DOHH2 (cell line): ENCODE data around the gene AUTS2.

Source experiments
- H3F3A ChIP-seq: fragments of 200-600 bp; sonication (generic), shearing (Covaris generic); 2 replicates; pipeline ENCODE4 v1.6.0; 2016; ENCODE audit warnings: antibody characterized with exemption, mild to moderate bottlenecking; ENCODE audit not compliant: control insufficient read depth, insufficient read depth
- H3K27ac ChIP-seq: fragments of 200-600 bp; sonication (generic); 2 replicates; pipeline ENCODE4 v1.5.1; 2014; ENCODE audit warnings: low read depth, mild to moderate bottlenecking, low read length, moderate library complexity
- H3K27me3 ChIP-seq: fragments of 200-600 bp; sonication (generic); 2 replicates; pipeline ENCODE4 v1.6.1; 2014; ENCODE audit warnings: mild to moderate bottlenecking, low read length, mixed read lengths; ENCODE audit not compliant: control insufficient read depth
- H3K36me3 ChIP-seq: fragments of 200-600 bp; sonication (generic); 2 replicates; pipeline ENCODE4 v1.6.1; 2014; ENCODE audit warnings: mild to moderate bottlenecking, low read length, moderate library complexity, mixed read lengths; ENCODE audit not compliant: control insufficient read depth
- H3K4me1 ChIP-seq: fragments of 200-600 bp; sonication (generic); 2 replicates; pipeline ENCODE4 v1.6.1; 2014; ENCODE audit warnings: mild to moderate bottlenecking, low read length, mixed read lengths; ENCODE audit not compliant: control insufficient read depth
- H3K4me2 ChIP-seq: fragments of 200-600 bp; sonication (generic); 2 replicates; pipeline ENCODE4 v1.6.0; 2014; ENCODE audit warnings: mild to moderate bottlenecking, low read length, moderate library complexity
- H3K4me3 ChIP-seq: fragments of 200-600 bp; sonication (generic); 2 replicates; pipeline ENCODE4 v1.5.1; 2014; ENCODE audit warnings: mild to moderate bottlenecking, low read length, mixed read lengths
- H3K79me2 ChIP-seq: fragments of 200-600 bp; sonication (generic); 2 replicates; pipeline ENCODE4 v1.6.1; 2014; ENCODE audit warnings: mild to moderate bottlenecking, low read length, mixed read lengths; ENCODE audit not compliant: control insufficient read depth
- H3K9me2 ChIP-seq: fragments of 200-600 bp; sonication (generic); replicated peaks from 2 replicates; pipeline ENCODE4 v1.6.1; 2014; ENCODE audit warnings: mild to moderate bottlenecking, low read length, mixed read lengths; ENCODE audit not compliant: control insufficient read depth
- H3K9me3 ChIP-seq: fragments of 200-600 bp; sonication (generic); 2 replicates; pipeline ENCODE4 v1.6.1; 2014; ENCODE audit warnings: antibody characterized with exemption, low read length, mixed read lengths; ENCODE audit not compliant: control insufficient read depth, insufficient read depth
- H4K20me1 ChIP-seq: fragments of 200-600 bp; sonication (generic); 2 replicates; pipeline ENCODE4 v1.6.0; 2014; ENCODE audit warnings: low read depth, mild to moderate bottlenecking, antibody characterized with exemption, low read length, moderate library complexity; ENCODE audit not compliant: control insufficient read depth, insufficient read depth
- CTCF ChIP-seq: fragments of 200-600 bp; sonication (generic); IDR thresholded peaks from one replicate; pipeline ENCODE4 v1.5.1; 2014; ENCODE audit warnings: antibody characterized with exemption, mild to moderate bottlenecking, low read depth, low read length; ENCODE audit not compliant: poor library complexity, severe bottlenecking
- EZH2phosphoT487 ChIP-seq: fragments of 200-600 bp; sonication (generic); IDR thresholded peaks from 2 replicates; pipeline ENCODE4 v1.6.1; 2017; ENCODE audit warnings: borderline replicate concordance, mild to moderate bottlenecking, antibody characterized with exemption, low read length, moderate library complexity, mixed read lengths

The AUTS2 gene

GRCh38 chr7:70392877-70393435 lies 794.7 kb downstream of the AUTS2 start:
- Histone ChIP-seq H3K4me3 (no peak overlapping the region), H3F3A (no peaks in the 10 kb centered on the region), H3K9me2 (no peaks in the 10 kb centered on the region), H3K9me3 (no peaks in the 10 kb centered on the region), H3K79me2 (no peaks in the 10 kb centered on the region), H3K4me1 (peaks cover 2% of the 10 kb centered on the region), H3K27me3 (no peaks in the 10 kb centered on the region), H3K27ac (no peak overlapping the region), H4K20me1 (no peaks in the 10 kb centered on the region), H3K36me3 (no peaks in the 10 kb centered on the region), H3K4me2 (no peak overlapping the region)
- TF ChIP-seq EZH2phosphoT487 (no peak), CTCF (no peak)

GRCh38 chr7:70393956-70394355 lies 795.7 kb downstream of the AUTS2 start:
- Histone ChIP-seq H3K36me3 (no peaks in the 10 kb centered on the region), H3K4me1 (peaks cover 4% of the 10 kb centered on the region), H4K20me1 (no peaks in the 10 kb centered on the region), H3K79me2 (no peaks in the 10 kb centered on the region), H3K4me2 (no peak overlapping the region), H3K9me2 (no peaks in the 10 kb centered on the region), H3K27me3 (no peaks in the 10 kb centered on the region), H3K9me3 (no peaks in the 10 kb centered on the region), H3K4me3 (no peak overlapping the region), H3K27ac (no peak overlapping the region), H3F3A (no peaks in the 10 kb centered on the region)
- TF ChIP-seq EZH2phosphoT487 (no peak), CTCF (no peak)

- H3K4me2 ChIP-seq: peak overlapping the region; percentile 53
- no peaks in the 10 kb centered on the region for H3K9me2 ChIP-seq
- TF ChIP-seq EZH2phosphoT487 (no peak), CTCF (no peak)
- no peaks in the 10 kb centered on the region for H4K20me1 ChIP-seq
- H3K27me3 ChIP-seq: no peaks in the 10 kb centered on the region
- no peaks in the 10 kb centered on the region for H3K9me3 ChIP-seq
- H3F3A ChIP-seq: 0 out of 2 replicates have a peak, but pooled peaks cover 17% of the 10 kb centered on the region
- no peaks in the 10 kb centered on the region; the same call in 1 of the 2 replicates for H3K36me3 ChIP-seq
- H3K4me3 ChIP-seq: peak overlapping the region; percentile 30
- H3K79me2 ChIP-seq: no peaks in the 10 kb centered on the region
- peaks cover 57% of the 10 kb centered on the region for H3K4me1 ChIP-seq
- H3K27ac ChIP-seq: no peak overlapping the region
These were observed 802.6 kb downstream of the AUTS2 start for GRCh38 chr7:70400829-70401380.
